ENCODE data around the gene RILP. TPM values are rescaled to one million over a fixed set of nuclear protein-coding genes. Genes with fewer than 3 reads are reported as not detected.

RILP gene
- total and polyA plus RNA-seq, 2 of the 4 experiments (the other 2 are of a cell fraction) = 3.9 to 6.0 TPM

DNA sequence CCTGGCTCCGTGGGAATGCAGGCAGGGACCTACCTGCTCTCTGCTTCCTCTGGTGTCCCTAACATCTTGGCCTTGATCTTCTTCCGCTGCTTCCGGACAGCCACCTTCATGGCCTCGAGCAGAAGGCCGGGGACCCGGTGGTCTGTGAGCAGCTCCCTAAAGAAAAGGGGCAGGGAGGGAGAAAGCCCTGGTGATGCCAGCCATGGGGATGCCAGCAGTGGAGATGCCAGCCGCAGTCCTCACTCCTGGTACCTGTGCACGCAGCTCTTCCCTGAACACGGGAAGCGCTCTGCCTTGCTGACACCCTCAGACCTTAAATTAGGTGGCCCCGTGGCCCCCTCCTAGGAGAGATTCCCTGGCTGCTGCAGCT is 1.9 kb downstream of the RILP start:
- dilution Hi-C loops (cut with HindIII; ENCODE audit: low sequenced_read_pairs, unreplicated experiment) = no loop called here
- H4K91ac ChIP-seq (ENCODE audit: insufficient read depth, low read depth, low read length) = peak overlapping the region; percentile 41
- no peak overlapping the region for H3K27ac ChIP-seq (ENCODE audit: insufficient read depth, low read length)
- peak overlapping the region; percentile 56 for H2AFZ ChIP-seq (replicated peaks; ENCODE audit: low read length, poor library complexity)
- 0 out of 2 replicates have a peak overlapping the region, but pooled peaks have one; percentile 51 for H3K23ac ChIP-seq (ENCODE audit: low read depth, low read length)
- H4K20me1 ChIP-seq (ENCODE audit: insufficient read depth, low read length) = peaks cover 27% of the 10 kb centered on the region
- peaks cover 30% of the 10 kb centered on the region for H3K4me1 ChIP-seq (ENCODE audit: control insufficient read depth, insufficient read depth, low read length)
- H3K4ac ChIP-seq (ENCODE audit: low read depth, low read length) = peak overlapping the region; percentile 69; the same call in 1 of the 2 replicates
- ATAC-seq (ENCODE audit: low read depth) (no peak), DNase-seq (no peak)
- TF ChIP-seq CEBPB (IDR thresholded peaks at IDR 0.05; ENCODE audit: low read depth, low read length) = no peak
- TF ChIP-seq RAD21 (IDR thresholded peaks at IDR 0.05; ENCODE audit: low read length) = no peak
- TF ChIP-seq MXI1 (IDR thresholded peaks at IDR 0.05; ENCODE audit: borderline replicate concordance, low read depth, low read length) = no peak
- TF ChIP-seq BHLHE40 (IDR thresholded peaks at IDR 0.05; ENCODE audit: low read depth, low read length) = no peak
- TF ChIP-seq CHD1 (IDR thresholded peaks at IDR 0.05; ENCODE audit: low read depth, low read length) = no peak
- TF ChIP-seq POLR2A (IDR thresholded peaks at IDR 0.05; ENCODE audit: low read depth, low read length) = no peak
- TF ChIP-seq, protein P1, sequence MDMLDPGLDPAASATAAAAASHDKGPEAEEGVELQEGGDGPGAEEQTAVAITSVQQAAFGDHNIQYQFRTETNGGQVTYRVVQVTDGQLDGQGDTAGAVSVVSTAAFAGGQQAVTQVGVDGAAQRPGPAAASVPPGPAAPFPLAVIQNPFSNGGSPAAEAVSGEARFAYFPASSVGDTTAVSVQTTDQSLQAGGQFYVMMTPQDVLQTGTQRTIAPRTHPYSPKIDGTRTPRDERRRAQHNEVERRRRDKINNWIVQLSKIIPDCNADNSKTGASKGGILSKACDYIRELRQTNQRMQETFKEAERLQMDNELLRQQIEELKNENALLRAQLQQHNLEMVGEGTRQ (IDR thresholded peaks at IDR 0.05; ENCODE audit: low read depth, low read length) = no peak
- no peak for TF ChIP-seq FOS (IDR thresholded peaks at IDR 0.05; ENCODE audit: low read depth, low read length)
- no peak for TF ChIP-seq RCOR1 (IDR thresholded peaks at IDR 0.05; ENCODE audit: insufficient replicate concordance, low read length)
- TF ChIP-seq MAZ (IDR thresholded peaks at IDR 0.05; ENCODE audit: borderline replicate concordance, low read depth, low read length) = no peak
- TF ChIP-seq NFE2L2 (IDR thresholded peaks at IDR 0.05; ENCODE audit: low read depth, low read length) = no peak
- no peak for TF ChIP-seq SMC3 (IDR thresholded peaks at IDR 0.05; ENCODE audit: low read depth, low read length)
- H2BK5ac ChIP-seq (ENCODE audit: low read depth, low read length, poor library complexity, severe bottlenecking) = no peak overlapping the region
- H3K9ac ChIP-seq (ENCODE audit: low read depth, low read length) = no peak overlapping the region
- H3K27me3 ChIP-seq (ENCODE audit: control insufficient read depth, insufficient read depth, low read length) = no peaks in the 10 kb centered on the region
- H2BK20ac ChIP-seq (ENCODE audit: low read depth, low read length) = 0 out of 2 replicates have a peak overlapping the region, but pooled peaks have one; percentile 1
- in situ Hi-C loops (cut with MboI; ENCODE audit: low sequenced_read_pairs) = loop anchor here (5.0 kb wide), 1 partner anchor 70 kb away; no protein-coding TSS in a partner anchor
- no TSS peak for BruUV-seq (replicated peaks)
- peaks cover 14% of the 10 kb centered on the region for H3K9me1 ChIP-seq (ENCODE audit: insufficient read depth, low read length)
- H3K14ac ChIP-seq (replicated peaks; ENCODE audit: low read depth, low read length) = no peak overlapping the region
- WGBS, 2 experiments (ENCODE audit: extremely low coverage in 2 of 2, insufficient read length in 1 of 2) = 74% methylated on average over 4 of the region's 11 CpGs; no CpG with 5 or more reads in 1 of the 2 experiments
- ChIA-PET POLR2A (ENCODE audit: unreplicated experiment) (no interaction called here), CTCF (interaction anchor here (1.3 to 2.8 kb wide), 4 partner anchors 11 to 132 kb away, joined by 3 to 25 read pairs (median 4); no protein-coding TSS in a partner anchor)
- peaks cover 22% of the 10 kb centered on the region for H3K36me3 ChIP-seq (ENCODE audit: control insufficient read depth, insufficient read depth, low read length)
- H4K5ac ChIP-seq (ENCODE audit: low read depth, low read length) = no peak overlapping the region
- intact Hi-C loops (cut with micrococcal nuclease) = loop anchor here (5.0 kb wide), 1 partner anchor 390 kb away; no protein-coding TSS in a partner anchor
- H2BK120ac ChIP-seq (ENCODE audit: low read depth, low read length) = no peak overlapping the region; the same call in 1 of the 2 replicates
- no peak overlapping the region; the same call in 2 of the 3 replicates for H2BK15ac ChIP-seq (ENCODE audit: low read depth, low read length)
- H3K18ac ChIP-seq (ENCODE audit: low read depth, low read length) = no peak overlapping the region
- H2AK5ac ChIP-seq (ENCODE audit: low read depth, low read length) = peak overlapping the region; percentile 73
- H2AK9ac ChIP-seq (replicated peaks; ENCODE audit: low read depth, low read length, poor library complexity) = peak overlapping the region; percentile 60
- peak overlapping the region; percentile 15 to 49; a peak in 1 of 4 replicates for H4K8ac ChIP-seq (ENCODE audit: low read depth in 2 of 2, low read length in 2 of 2)
- peak overlapping the region; percentile 84; the same call in 1 of the 2 replicates for H3K4me2 ChIP-seq (ENCODE audit: low read depth, low read length)
- no peak overlapping the region for H3K56ac ChIP-seq (ENCODE audit: extremely low read depth, insufficient read depth, low read length)
- no peaks in the 10 kb centered on the region for H3K9me3 ChIP-seq (ENCODE audit: control insufficient read depth, insufficient read depth, low read length)
- no peaks in the 10 kb centered on the region; a peak in 1 of 4 replicates for H3K79me1 ChIP-seq (ENCODE audit: low read depth in 1 of 2, low read length in 2 of 2)
- H3K4me3 ChIP-seq (ENCODE audit: insufficient read depth, low read depth, low read length) = no peak overlapping the region

Data from IMR-90 (cell line).